MV-4-11 (cell line): ENCODE measurements around the gene KDM1B.
A peak's percentile ranks its signal among the peaks of the same experiment; 100 is the strongest.

Experiments
- DNase-seq: peaks from one replicate; lab custom pipeline; 2025; lab: John Stamatoyannopoulos, UW

Gene KDM1B

GRCh38 chr6:18263418-18264218, 108.4 kb downstream of the KDM1B start:
- no peak for DNase-seq

GRCh38 chr6:18264219-18264922, 109.1 kb downstream of the KDM1B start, which contains the start of gene DEK:
DEK (minus strand) TSS chr6:18264530; CDS start chr6:18263987, 543 bp downstream.
- DNase-seq: peak; percentile 73

- DNase-seq: no peak
These were observed 109.7 kb downstream of the KDM1B start for GRCh38 chr6:18264923-18265377.

GRCh38 chr6:18265787-18266522, 110.7 kb downstream of the KDM1B start:
- no peak for DNase-seq

GRCh38 chr6:18266523-18266912, 111.3 kb downstream of the KDM1B start:
- DNase-seq: no peak

- DNase-seq: no peak
These were observed 112.8 kb downstream of the KDM1B start for GRCh38 chr6:18268066-18268465.

GRCh38 chr6:18269253-18269652, 114.0 kb downstream of the KDM1B start:
- peak; percentile 50 for DNase-seq

- DNase-seq: no peak
These were observed 114.5 kb downstream of the KDM1B start for GRCh38 chr6:18269717-18270116.

- DNase-seq: no peak
These were observed 115.0 kb downstream of the KDM1B start for GRCh38 chr6:18270216-18270615.
